ENCODE results near the gene ITPRID1. TPM values are rescaled to one million over a fixed set of nuclear protein-coding genes. Genes with fewer than 3 reads are reported as not detected.

Gene ITPRID1
- total RNA-seq, 1 experiment from 2014 or later: not detected

DNA sequence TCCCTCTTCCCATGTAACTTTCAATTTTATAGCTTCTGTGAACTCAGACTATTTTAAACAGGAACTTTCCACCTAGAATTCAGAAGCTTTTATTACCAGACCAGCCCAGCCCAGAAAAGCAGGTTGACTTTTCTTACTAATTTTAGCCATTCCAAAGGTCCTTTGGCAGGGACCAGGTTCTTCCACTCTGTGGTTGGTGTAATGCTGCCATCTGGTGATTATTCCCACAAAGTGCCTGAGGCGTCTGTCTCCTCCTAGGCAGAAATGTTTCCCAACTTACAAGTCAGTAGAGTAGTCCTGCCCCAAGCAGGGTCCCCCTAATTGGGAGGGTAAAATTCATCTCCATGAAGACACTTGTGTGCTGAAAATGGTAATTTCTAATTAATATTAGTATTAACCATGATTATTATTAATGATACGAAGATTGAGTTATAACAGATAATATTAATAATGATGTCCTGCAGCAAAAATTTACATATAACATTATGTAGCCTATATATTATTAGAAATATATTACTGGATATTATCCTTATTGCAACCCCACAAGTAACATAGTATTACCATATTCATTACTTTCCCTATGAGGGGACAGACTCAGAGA is 120.1 kb downstream of the ITPRID1 start:
- DNase-seq (ENCODE audit: low spot score): peak; percentile 76

DNA sequence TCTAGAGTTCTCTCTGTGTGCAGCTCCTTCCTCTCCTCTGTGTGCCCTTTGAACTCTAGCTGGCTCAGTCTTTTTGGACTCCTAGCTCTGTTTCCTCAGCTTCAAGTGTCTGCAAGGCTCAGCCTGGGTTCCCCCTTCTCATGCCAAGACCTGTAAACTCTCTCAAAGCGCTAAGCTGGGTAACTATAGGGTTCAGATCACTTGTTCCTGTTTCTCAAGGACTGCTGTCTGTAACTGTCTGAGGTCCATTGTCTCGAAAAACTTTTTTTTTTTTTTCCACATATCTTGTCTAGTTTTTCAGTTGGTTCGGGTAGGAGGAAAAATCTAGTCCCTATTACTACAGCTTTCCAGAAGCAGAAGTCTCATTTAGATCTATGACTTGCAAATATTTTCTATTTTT is 126.5 kb downstream of the ITPRID1 start:
- DNase-seq (ENCODE audit: low spot score): no peak

DNA sequence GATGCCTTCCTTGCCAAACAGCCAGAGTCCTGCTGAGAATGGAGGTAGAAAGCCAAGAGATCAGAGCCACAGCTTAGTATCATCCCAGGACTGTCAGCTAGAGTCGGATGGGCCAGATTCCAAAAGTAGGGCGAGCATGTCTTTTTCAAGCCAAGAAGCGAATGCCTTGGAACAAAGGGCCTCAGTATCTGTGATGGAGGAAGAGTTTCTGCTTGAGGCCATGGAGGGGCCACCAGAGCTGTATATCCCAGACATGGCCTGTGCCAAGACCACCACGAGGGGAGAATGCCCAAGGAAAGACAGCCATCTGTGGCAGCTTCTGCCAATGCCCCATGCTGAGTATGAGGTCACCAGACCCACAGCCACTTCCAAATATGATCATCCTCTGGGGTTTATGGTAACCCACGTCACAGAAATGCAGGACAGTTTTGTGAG is 128.8 kb downstream of the ITPRID1 start:
- no peak for DNase-seq (ENCODE audit: low spot score)

DNA sequence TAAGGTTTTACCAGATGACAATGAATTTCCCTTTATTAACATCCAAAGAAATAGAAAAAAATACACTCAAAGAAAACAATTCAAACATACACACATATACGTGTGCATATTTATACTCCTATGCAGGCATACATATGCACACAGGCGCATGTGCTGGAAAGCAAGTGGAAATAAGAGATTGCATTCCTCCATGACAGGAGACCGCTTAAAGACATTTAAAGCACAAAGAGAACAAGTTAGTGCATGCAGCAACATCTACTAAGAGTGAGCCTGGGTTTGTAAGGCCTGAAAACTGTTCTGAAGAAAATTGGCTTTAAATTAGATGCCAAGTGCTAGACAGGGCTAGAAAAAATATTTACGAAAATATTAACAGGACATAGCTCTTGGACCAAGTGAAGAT is 133.1 kb downstream of the ITPRID1 start:
- DNase-seq (ENCODE audit: low spot score): no peak

DNA sequence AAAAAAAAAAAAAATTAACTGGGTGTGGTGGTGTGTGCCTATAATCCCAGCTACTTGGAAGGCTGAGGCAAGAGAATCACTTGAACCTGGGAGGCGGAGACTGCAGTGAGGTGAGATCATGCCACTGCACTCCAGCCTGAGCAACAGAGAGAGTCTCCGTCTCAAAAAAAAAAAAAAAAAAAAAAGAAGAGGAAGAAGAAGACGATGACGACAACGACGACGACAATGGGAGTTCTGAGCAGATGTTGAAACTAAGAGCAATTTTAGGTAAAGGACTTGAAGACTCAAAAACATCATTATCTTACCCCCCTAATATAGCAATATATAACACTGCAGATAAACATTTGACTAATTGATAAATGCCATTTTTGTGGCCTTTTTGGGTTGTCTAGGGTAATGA is 133.6 kb downstream of the ITPRID1 start:
- no peak for DNase-seq (ENCODE audit: low spot score)

DNA sequence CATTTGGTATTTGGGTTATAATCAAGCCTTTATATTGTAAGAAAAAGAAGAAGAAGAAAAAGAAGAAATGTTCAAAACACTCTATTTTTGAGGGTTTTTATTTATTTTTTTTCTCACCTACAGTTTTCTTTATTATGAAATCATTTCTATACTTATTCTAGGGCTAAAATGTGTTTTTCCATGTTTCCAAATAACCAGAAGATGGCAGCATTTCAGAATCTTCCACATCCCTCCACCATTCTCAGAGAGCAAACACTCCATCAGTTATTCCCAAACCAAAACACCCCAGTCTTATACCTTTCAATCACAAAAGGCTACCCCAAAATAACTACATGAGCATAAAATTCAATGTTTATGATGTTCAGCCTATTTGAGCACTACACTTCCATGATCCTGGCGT is 134.4 kb downstream of the ITPRID1 start:
- peak; percentile 17 for DNase-seq (ENCODE audit: low spot score)

DNA sequence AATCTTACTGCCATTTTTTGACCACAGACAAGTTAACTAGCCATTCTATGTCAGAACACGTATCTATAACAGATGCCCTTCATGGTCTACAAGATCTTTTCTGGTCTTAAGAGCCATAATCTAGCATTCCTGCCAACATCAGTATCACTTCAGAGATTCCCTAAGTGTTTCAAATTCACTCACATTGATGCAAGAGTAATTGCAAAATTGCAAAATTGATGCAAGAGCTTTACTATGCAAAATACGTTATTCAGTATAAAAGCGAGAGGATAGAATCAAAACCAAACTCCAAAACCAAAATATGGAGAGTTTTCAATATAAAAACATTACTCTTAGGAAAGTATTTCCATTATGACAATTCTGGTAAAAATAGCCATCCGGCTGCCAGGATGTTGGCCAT is 135.0 kb downstream of the ITPRID1 start:
- no peak for DNase-seq (ENCODE audit: low spot score)

DNA sequence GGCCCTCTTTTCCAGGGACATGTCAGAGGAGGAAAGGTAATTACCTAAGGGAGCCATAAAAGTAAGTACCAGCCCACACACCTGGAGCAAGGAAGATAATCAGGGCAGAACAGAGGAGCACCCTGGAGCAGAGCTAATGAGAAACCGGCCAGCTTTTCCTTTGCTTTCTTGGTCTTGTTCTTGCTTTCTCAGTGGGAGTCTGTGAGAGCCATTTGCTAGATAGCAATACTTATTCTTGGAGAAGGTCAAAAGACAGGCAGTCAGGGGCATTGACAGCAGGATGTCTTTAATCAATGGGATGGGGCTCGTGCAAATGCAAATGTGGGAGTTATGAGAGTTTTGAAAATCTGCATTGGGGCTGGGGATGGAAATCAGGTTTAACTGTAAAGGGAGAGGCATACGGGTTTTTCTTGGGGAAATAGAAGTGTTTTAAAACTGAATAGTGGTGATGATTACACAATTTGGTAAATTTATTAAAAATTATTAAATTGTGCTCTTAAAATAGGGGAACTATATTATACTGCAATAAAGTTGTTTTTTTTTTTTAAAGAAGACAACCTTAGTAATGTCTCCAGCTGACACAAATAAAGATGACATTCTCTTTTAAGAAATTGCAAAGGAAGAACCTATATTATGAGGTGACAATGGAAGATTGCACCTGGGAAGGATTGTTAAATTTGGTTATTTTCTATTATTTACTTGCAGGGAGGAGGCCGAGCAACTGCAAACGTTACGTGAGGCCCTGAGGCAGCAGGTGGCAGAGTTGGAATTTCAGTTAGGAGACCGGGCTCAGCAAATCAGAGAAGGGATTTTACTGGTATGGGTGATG is 137.6 kb downstream of the ITPRID1 start:
- DNase-seq (ENCODE audit: low spot score): no peak

DNA sequence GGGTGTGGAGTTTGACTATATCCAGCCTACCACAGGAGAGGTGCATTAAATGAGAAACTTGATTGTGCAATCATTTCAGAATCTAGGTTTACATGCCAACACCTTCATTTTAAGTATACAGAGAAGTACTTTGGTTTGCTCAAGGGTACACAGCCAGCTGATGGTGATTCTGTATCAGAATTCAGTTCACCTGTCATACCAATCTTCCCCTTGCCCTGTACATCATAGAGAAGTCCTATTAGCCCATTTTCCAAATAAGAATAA is 138.1 kb downstream of the ITPRID1 start:
- DNase-seq (ENCODE audit: low spot score): no peak

DNA sequence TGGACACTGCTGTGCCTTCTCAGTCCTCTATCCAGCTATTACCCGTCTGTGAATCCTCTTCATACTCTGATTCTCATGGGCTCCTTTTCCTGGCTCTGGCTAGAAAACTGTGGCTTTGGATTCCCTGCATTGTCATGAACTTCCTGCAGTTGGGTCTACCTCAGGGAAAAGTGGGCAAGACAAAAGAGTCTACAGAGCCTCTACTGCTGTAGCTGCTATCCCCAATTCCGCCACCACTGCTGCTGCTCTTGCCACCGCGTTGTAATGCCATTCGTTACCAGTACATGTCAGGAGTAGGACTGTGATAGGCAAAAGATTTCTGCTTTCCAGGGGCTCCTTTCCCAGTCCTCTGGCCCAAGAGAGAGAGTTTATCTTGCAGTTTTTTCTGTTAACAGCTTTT is 149.2 kb downstream of the ITPRID1 start:
- no peak for DNase-seq (ENCODE audit: low spot score)

DNA sequence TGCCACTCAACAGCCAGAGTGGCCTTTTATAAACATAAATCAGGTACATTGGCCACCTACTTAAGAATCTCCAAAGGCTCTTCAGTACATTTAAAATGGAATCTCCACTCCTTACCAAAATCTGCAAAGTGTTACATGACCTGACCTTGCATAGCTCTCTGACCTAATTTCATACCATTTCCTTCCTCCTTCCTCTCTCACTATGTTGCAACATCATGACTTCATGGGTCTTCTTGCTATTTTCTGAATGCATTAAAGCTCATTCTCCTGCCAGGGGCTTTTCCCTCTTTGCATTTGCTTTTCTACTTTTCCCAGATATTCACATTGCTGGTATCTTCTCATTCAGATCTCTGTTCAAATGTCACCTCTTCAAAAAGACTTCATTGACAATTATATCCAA is 151.0 kb downstream of the ITPRID1 start:
- no peak for DNase-seq (ENCODE audit: low spot score)

DNA sequence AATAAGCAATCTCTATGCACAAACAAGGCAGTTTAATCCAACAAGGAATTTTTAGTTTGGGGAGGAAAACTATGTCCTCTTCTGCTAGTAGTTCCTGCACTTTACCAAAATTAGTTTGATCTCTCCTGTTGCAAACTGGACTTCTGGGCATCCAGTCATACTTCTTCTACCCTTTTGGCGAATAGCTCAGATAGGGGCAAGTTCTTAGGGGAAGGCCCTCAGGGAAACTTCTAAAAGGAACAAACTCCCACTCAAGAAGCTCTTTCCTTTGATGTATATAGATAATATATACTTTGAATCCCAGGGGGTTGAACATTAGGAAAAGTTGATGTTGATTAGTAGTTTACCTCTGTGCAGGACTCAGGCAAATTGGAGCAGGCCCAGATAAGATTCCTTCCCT is 151.7 kb downstream of the ITPRID1 start:
- no peak for DNase-seq (ENCODE audit: low spot score)

DNA sequence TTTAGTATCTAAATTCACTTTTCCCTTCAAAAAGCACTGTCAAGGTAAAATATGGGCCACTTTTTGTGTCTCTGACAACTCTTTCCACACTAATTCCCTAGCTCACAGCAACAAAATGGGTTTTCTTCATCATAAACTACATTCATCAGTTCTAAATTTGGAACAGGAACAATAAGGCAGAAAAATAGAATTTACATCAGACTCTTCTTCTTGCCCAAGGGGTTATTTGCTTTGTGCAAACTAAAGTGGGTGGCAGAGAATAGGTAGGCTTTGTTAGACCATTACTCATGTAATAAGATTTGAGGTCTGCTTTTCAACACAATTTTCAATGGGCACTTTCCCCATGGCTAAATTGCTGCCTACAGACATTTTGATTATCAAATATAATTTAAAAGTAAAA is 155.6 kb downstream of the ITPRID1 start:
- DNase-seq (ENCODE audit: low spot score): no peak

DNA sequence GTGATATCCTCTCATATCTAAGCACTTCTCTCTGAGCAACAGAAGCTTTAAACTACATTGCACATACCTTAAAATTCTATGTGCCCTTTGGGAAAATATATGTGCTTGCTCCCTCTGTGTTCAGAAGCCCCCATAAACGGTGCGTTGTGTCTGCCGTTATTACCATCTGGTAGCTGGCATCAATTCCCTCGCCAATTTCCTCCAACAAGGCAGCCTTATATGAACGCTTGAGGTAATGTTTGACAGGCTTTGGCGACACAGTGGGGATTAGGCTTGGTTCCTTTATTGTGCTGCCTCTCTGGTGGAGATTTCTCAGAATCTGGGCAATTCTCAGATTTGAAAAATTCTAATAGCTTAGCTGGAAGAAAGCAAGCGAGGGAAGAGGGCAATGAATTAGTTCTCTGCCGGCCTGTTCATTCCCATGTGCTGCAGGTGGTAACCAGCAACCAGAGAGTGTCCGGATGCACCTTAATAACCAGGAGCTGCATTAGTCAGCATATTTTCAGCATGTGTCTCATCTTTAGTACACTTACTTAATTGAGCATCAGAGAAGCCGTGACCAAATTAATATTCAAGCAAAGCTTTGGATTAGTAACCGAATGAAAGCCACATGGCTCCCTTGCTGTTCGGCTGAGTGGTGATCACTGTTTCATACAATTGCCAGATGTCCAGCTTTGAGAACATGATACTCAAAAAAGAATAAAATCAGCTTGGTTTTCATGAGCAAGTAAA is 165.8 kb downstream of the ITPRID1 start:
- no peak for DNase-seq (ENCODE audit: low spot score)

DNA sequence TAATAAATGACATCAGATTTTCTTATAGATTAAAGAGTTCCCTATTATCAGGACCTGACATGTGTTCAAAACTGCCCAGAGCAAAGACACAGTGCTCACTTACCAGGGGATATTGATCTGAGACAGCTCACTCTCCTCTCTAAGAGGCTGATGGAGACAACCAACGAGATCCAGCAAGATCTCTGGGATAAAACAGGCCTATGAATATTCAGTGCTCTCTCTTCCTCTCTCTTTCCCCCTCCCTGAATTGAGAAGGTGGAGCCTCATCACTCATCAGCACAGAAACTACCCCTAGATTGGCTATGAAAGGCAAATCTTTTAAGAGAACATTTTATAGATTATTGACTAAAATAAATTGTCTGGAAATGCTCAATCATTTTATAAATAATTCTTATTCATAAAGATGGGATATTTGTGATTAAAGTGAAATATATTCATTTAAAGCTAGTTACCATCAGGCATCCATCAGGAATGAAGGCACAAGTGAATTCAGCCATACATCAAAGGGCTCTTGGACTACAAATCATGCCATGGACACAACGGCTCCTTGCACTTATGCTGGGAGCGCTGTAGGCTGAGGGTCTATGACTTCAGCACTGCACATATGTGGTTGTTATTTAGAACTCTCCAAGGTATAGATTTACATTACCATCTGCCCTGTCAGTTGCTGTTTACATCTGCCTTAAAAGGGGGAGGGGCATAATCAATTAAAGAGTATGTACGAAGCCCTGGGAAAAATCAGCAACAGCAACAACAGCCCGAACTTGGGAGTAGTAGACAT is 169.7 kb downstream of the ITPRID1 start:
- no peak for DNase-seq (ENCODE audit: low spot score)

DNA sequence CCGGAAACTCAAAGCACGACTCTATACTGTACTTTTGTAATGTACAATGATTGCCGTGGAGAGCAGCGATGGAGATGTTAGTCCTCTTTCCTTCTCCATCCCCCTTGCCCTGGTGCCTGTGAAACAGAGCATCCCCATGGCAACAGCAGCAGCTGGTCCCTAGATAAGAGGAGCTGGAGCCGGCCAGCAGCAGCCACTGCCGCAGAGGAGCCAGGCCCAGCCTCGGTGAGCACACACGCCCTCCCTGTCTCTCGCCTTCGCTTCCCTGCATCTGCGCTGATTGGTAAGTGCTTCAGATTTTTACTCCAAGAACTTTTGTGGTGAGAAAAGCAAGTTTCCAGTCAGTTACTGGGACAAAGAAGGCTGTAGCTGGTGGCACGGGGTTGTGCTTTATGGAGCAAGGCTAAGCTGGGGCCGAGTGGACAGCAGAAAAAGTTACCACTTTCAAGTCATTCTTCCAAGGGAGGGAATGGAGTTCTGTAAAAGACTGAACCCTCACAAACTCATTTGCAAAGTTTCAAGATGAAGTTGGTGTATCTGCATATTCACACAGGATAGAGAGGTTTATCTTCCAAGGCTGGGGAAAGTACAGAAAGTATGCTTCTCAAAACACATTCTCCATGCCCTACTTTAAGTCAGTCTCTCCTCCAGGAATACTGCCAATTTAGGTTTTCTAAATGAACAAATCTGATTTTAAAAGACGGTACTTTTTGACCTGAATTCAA is 173.3 kb downstream of the ITPRID1 start, which contains the start of gene PPP1R17:
TSS of gene PPP1R17 (plus strand) at position 192 of the 725 bp plus-strand sequence. CDS start 5,227 bp downstream, outside the sequence.
- DNase-seq (ENCODE audit: low spot score): no peak

DNA sequence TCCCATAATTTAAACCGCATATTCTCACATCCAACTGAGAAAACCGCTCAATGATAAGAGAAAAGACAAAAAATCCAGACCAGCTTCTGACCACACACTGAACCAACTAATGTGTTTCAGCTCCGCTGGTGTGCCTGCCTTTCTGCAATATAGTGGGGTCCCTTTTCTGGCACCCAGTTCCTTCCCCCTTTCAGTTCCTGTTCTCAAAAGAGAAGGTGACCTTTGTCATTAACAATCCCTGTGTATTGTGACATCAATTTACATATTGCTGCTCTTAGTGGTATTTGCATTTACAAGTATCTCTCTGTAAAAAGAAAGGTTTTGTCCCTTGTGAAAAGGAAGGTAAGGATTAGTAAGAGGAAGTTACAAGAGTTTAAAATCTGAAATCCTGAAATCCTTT is 174.5 kb downstream of the ITPRID1 start:
- no peak for DNase-seq (ENCODE audit: low spot score)

DNA sequence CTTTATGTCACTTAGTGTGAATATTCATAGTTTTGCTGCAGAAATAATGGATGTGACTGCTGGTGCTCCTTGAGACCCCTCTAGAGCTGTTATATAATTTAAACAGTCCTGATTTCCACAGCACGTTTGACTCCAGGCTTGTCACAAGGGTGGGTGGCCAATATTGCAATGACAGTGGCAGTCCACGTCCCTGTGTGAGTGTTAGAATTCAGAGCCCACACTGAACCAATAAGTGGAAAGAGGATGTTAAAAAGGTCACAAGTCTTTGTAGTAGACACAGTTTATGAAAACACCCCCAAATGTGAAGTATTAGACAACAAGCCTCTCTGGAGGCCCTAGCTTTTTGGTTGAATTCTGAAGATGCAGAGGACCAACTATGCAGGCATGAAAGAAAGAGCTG is 175.1 kb downstream of the ITPRID1 start:
- no peak for DNase-seq (ENCODE audit: low spot score)

DNA sequence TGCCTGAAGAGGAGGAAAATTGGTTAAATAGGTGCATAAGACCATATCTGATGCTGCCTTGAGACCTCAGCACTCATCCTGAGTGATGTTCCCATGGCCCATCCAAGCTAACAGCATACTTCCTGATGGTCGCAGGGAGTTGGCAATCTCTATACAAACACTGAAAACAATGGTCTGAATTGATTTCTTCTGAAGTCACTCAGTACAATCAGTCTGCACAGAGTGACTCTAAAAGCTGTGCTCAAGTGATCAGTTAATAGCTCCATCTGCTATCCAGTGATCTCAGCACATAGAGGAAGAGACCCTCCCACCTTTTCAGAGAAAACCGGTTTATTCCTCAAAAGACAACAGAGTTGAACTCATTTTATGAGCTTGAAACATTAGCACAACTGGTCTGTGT is 177.0 kb downstream of the ITPRID1 start:
- no peak for DNase-seq (ENCODE audit: low spot score)

DNA sequence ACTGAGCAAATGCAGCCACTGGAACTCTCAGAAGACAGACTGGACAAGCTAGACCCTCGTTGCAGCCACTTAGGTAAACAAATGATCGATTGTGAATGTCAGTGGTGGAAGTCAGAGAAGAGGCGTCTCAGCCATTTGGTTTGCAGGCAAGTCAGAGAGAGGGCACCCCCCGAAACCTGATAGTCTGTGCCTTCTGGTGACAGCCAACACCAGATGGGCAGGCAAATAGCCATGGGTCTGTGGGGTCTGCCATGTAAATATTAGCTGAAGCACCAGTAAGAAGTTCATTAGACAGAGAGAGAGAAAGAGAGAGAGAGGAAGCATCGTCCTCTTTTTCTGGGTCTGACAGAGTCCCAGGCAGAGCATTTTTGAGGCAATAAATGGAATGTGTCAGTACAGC is 178.6 kb downstream of the ITPRID1 start:
- no peak for DNase-seq (ENCODE audit: low spot score)

DNA sequence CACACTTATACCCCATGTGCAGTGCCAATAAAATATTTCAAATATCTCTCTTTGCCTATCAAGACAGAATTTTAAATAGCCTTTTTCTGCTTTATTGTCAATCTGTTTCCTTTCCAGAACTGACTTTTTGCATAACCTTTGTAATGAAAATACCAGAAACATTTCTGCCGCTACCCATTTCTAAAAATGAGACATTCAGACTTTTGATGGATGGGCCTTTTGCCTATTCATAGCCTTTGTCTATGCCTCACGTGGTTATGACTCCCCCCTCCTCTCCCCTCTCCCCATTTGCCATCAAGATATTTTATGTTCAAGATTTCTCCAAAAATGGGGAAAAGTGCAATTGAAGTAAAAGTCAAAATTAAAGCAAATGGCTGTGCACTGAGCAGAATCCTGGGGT is 179.0 kb downstream of the ITPRID1 start:
- DNase-seq (ENCODE audit: low spot score): no peak

All from A172 (cell line).